Activated B cell treated with CpG ODN at 0.5 μM for 24 hours (primary cell): ENCODE measurements around the gene DGAT2. TPM values are rescaled to one million over a fixed set of nuclear protein-coding genes. Genes with fewer than 3 reads are reported as not detected.

ENCODE experiments used
- ATAC-seq: fragments of 200-7000 bp; cut with Tn5 transposase; one replicate; pipeline ENCODE4 v1.10.0; 2021; ENCODE audit warnings: low read depth, mild to moderate bottlenecking, moderate library complexity
- CTCF ChIA-PET: fragments of 350-600 bp; sonication (Branson Sonifier 250); formaldehyde crosslinking; loops from one replicate; lab custom pipeline; 2021; ENCODE audit warnings: antibody characterized with exemption; lab: Charles Lee
- POLR2A ChIA-PET: fragments of 350-600 bp; sonication (Branson Sonifier 250); formaldehyde crosslinking; loops from one replicate; lab custom pipeline; 2021; ENCODE audit warnings: antibody characterized with exemption; lab: Charles Lee
- DNase-seq: peaks from one replicate; pipeline ENCODE4 v3.0.0; 2022
- H3K27ac Mint-ChIP-seq: one replicate; pipeline ENCODE4 v1.8.0; 2020; ENCODE audit warnings: mixed read lengths
- H3K27me3 Mint-ChIP-seq: one replicate; pipeline ENCODE4 v1.8.0; 2021; ENCODE audit warnings: mixed read lengths
- H3K36me3 Mint-ChIP-seq: one replicate; pipeline ENCODE4 v1.8.0; 2021; ENCODE audit warnings: low read depth, mixed read lengths
- H3K4me1 Mint-ChIP-seq: one replicate; pipeline ENCODE4 v1.8.0; 2021; ENCODE audit warnings: mixed read lengths
- H3K4me3 Mint-ChIP-seq: one replicate; pipeline ENCODE4 v1.8.0; 2020; ENCODE audit warnings: mild to moderate bottlenecking, mixed read lengths
- H3K9me3 Mint-ChIP-seq: one replicate; pipeline ENCODE4 v1.8.0; 2020; ENCODE audit warnings: mixed read lengths
- intact Hi-C: fragments of 100-400 bp; cut with micrococcal nuclease; formaldehyde crosslinking; loops from one replicate; pipeline ENCODE4 v1.15.1; 2024
- total RNA-seq: library from RNA; stranded (reverse); gene quantifications from 2 replicates; pipeline ENCODE4 v1.2.3, GENCODE V29; 2022
- TF ChIP-seq, protein P1 (sequence below): fragments of 200-600 bp; IDR thresholded peaks from one replicate; pipeline ENCODE4 v1.8.0; 2022; ENCODE audit warnings: antibody characterized with exemption, mild to moderate bottlenecking

The DGAT2 gene
- total RNA-seq, 1 donor from 2014 or later, result 7.9 TPM

DNA sequence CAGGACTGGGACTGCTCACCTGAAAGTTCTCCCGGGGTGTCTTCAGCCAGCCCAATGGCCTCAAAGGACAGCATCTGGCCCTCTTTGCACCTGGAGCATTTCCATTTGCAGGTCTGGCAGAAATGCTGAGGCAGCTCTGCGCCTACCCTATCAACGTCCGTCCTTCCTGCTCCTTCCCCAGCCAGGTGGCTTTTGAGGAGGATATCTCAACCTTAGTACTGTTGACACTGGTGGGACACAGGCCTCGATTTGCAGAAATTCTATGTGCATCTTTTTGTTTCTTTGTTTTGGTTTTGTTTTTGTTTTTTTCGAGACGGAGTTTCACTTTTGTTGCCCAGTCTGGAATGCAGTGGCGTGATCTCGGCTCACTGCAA, 45.9 kb upstream of the DGAT2 start:
- ATAC-seq (no peak), DNase-seq (no peak)
- intact Hi-C loops, result loop anchor here (1.0 to 5.0 kb wide), 7 partner anchors 46 to 596 kb away; partner anchors contain the start of genes DGAT2 and WNT11
- Mint-ChIP-seq H3K36me3 (no peaks in the 10 kb centered on the region), H3K27ac (no peak overlapping the region), H3K27me3 (no peaks in the 10 kb centered on the region), H3K4me3 (no peak overlapping the region), H3K9me3 (no peaks in the 10 kb centered on the region), H3K4me1 (no peaks in the 10 kb centered on the region)
- TF ChIP-seq, protein P1, sequence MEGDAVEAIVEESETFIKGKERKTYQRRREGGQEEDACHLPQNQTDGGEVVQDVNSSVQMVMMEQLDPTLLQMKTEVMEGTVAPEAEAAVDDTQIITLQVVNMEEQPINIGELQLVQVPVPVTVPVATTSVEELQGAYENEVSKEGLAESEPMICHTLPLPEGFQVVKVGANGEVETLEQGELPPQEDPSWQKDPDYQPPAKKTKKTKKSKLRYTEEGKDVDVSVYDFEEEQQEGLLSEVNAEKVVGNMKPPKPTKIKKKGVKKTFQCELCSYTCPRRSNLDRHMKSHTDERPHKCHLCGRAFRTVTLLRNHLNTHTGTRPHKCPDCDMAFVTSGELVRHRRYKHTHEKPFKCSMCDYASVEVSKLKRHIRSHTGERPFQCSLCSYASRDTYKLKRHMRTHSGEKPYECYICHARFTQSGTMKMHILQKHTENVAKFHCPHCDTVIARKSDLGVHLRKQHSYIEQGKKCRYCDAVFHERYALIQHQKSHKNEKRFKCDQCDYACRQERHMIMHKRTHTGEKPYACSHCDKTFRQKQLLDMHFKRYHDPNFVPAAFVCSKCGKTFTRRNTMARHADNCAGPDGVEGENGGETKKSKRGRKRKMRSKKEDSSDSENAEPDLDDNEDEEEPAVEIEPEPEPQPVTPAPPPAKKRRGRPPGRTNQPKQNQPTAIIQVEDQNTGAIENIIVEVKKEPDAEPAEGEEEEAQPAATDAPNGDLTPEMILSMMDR, result no peak
- ChIA-PET POLR2A (interaction anchor here (0.6 kb wide), 1 partner anchor 171 kb away, joined by 21 read pairs; no protein-coding TSS in a partner anchor), CTCF (interaction anchor here (0.8 to 2.0 kb wide), 7 partner anchors 9 to 596 kb away, joined by 3 to 6 read pairs (median 4); no protein-coding TSS in a partner anchor)

DNA sequence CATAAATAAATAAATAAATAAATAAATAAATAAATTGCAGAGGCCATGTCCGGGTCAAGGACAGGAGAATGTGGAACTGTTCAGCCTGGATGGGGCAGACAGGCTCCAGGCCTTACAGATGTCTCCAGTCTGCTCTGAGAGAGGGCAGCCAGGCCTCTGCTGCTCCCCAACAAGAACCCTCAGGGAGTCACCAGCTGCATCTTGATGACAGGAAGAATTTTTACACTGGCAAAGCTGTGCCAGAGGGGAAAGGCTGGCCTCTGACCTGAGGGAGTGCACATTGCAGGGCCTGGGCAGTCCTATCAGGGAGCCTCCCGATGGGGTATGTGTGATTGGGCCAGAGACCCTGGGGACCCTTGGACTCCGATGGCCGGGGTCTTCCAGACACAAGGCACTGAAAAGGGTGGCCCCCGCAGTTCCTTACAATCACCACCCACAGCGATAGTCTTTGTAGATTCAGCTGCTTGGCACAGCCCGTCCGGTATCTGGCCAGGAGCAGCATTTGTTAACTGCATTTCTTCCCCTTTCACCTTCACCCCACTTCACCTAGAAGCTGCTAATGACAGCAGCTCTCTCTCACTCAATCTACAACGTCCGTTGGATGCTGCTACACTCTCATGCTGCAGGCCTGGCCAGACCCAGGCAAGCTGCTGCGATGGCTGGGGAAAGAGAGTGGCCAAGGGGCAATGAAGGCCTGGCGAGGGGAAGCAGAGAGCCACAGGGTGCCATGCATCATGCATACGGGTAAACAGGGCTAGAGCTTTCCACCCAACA, 42.8 kb upstream of the DGAT2 start:
- CTCF ChIA-PET, result interaction anchor here (1.0 to 1.3 kb wide), 3 partner anchors 11 to 141 kb away, joined by 3 to 4 read pairs (median 3); no protein-coding TSS in a partner anchor
- DNase-seq (no peak), ATAC-seq (no peak)
- Mint-ChIP-seq H3K4me3 (no peak overlapping the region), H3K27ac (no peak overlapping the region), H3K4me1 (no peaks in the 10 kb centered on the region), H3K36me3 (no peaks in the 10 kb centered on the region), H3K27me3 (no peaks in the 10 kb centered on the region), H3K9me3 (no peaks in the 10 kb centered on the region)
- POLR2A ChIA-PET, result no interaction called here
- TF ChIP-seq, protein P1, result no peak
- intact Hi-C loops, result no loop called here

DNA sequence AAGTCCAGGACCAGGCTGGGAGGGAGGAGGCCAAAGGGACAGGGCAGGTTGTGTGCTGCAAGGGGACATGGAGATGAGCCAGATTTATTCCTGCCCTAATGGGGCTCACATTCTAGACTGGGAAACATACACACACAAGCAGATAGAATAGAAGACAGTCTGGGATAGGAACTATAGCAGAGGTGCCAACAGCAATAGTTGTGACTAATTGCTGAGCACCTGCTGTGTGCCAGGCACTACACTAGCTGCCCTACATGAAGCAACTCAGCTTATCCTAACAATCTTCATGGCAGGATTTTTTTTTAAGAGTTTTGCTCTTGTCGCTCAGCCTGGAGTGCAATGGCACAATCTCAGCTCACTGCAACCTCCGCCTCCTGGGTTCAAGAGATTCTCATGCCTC, 39.6 kb upstream of the DGAT2 start:
- H3K36me3 Mint-ChIP-seq, result no peaks in the 10 kb centered on the region
- ChIA-PET CTCF (no interaction called here), POLR2A (no interaction called here)
- H3K27me3 Mint-ChIP-seq, result no peaks in the 10 kb centered on the region
- ATAC-seq, result no peak
- intact Hi-C loops, result no loop called here
- DNase-seq, result no peak
- H3K9me3 Mint-ChIP-seq, result no peaks in the 10 kb centered on the region
- TF ChIP-seq, protein P1, result no peak
- H3K4me3 Mint-ChIP-seq, result no peak overlapping the region
- no peak overlapping the region for H3K27ac Mint-ChIP-seq
- no peaks in the 10 kb centered on the region for H3K4me1 Mint-ChIP-seq

DNA sequence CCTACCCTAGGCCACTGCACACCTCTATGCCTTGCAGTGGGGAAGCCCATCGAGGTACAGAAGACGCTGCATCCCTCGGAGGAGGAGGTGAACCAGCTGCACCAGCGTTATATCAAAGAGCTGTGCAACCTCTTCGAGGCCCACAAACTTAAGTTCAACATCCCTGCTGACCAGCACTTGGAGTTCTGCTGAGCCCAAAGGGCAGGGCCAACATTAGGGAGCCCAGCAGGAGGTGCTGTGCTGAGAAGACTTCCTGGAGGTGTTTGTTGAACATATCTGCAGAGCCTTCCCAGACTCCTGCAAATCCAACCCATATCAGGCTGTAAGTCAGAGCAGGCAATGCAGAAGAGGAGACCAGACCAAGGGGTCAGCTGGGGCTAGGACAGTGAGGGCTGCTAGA, 37.5 kb upstream of the DGAT2 start:
- Mint-ChIP-seq H3K36me3 (no peaks in the 10 kb centered on the region), H3K27ac (no peak overlapping the region), H3K4me1 (no peaks in the 10 kb centered on the region), H3K4me3 (no peak overlapping the region), H3K9me3 (no peaks in the 10 kb centered on the region), H3K27me3 (no peaks in the 10 kb centered on the region)
- intact Hi-C loops, result no loop called here
- POLR2A ChIA-PET, result no interaction called here
- no peak for DNase-seq
- CTCF ChIA-PET, result no interaction called here
- no peak for ATAC-seq
- TF ChIP-seq, protein P1, result no peak

DNA sequence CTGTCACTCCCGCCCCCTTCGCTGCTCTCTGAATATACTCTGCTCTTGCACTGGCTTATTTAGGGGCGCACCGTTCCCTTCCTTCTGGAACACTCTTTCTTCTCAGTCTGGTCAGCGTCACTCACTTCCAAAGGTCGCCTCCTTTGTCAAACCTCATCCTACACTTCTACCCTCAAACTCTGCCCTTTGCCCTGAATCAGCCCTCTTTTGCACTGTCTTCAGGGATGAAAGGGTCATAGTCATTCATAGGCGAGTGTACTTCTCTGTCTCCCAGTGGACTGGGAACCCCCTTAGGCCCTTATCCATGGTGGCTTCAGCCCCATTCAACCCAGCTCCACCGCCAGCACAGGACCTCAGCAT, 35.5 kb upstream of the DGAT2 start:
- DNase-seq, result no peak
- ChIA-PET CTCF (no interaction called here), POLR2A (no interaction called here)
- Mint-ChIP-seq H3K27ac (no peak overlapping the region), H3K36me3 (no peaks in the 10 kb centered on the region), H3K9me3 (no peaks in the 10 kb centered on the region), H3K4me3 (no peak overlapping the region), H3K4me1 (no peaks in the 10 kb centered on the region), H3K27me3 (no peaks in the 10 kb centered on the region)
- TF ChIP-seq, protein P1, result no peak
- no peak for ATAC-seq
- intact Hi-C loops, result no loop called here
